A673 (cell line): ENCODE data around the gene SPAG8. TPM values are rescaled to one million over a fixed set of nuclear protein-coding genes. Genes with fewer than 3 reads are reported as not detected.

Experiments used
- BruUV-seq: library from RNA; stranded (reverse); fragments of 400-500 nt; replicated peaks from 2 replicates; lab custom pipeline; 2021; lab: Mats Ljungman, UMichigan
- CTCF ChIA-PET: fragments of 300-600 bp; sonication (Branson Sonifier 250); formaldehyde crosslinking; loops from one replicate; lab custom pipeline; 2022; ENCODE audit warnings: antibody characterized with exemption; lab: Charles Lee
- POLR2A ChIA-PET: fragments of 300-600 bp; sonication (Branson Sonifier 250); formaldehyde crosslinking; loops from one replicate; lab custom pipeline; 2022; ENCODE audit warnings: antibody characterized with exemption; ENCODE audit not compliant: low non-redundant PET; lab: Charles Lee
- DNase-seq: peaks from one replicate; pipeline ENCODE4 v3.0.0-alpha.2; 2015; ENCODE audit warnings: low spot score
- H3K27ac ChIP-seq: fragments of 200-600 bp; sonication (generic); 2 replicates; pipeline ENCODE4 v1.5.1; 2016; ENCODE audit warnings: mixed run types, low read depth, mild to moderate bottlenecking, mixed read lengths, antibody characterized with exemption, low read length; ENCODE audit not compliant: poor library complexity, severe bottlenecking
- H3K27me3 ChIP-seq: fragments of 200-600 bp; sonication (generic); replicated peaks from 2 replicates; pipeline ENCODE4 v1.6.1; 2017; ENCODE audit warnings: mixed run types, low read depth, mild to moderate bottlenecking, mixed read lengths, antibody characterized with exemption, low read length; ENCODE audit not compliant: insufficient read depth, poor library complexity
- H3K36me3 ChIP-seq: fragments of 200-600 bp; sonication (generic); 2 replicates; pipeline ENCODE4 v1.6.1; 2016; ENCODE audit warnings: mixed run types, mild to moderate bottlenecking, mixed read lengths, antibody characterized with exemption, low read length; ENCODE audit not compliant: insufficient read depth, poor library complexity, severe bottlenecking
- H3K4me1 ChIP-seq: fragments of 200-600 bp; sonication (generic); 2 replicates; pipeline ENCODE4 v1.6.1; 2017; ENCODE audit warnings: mixed run types, mild to moderate bottlenecking, mixed read lengths, antibody characterized with exemption, low read length; ENCODE audit not compliant: insufficient read depth, poor library complexity, severe bottlenecking
- H3K4me3 ChIP-seq: fragments of 200-600 bp; sonication (generic); 2 replicates; pipeline ENCODE4 v1.5.1; 2016; ENCODE audit warnings: low read depth, mixed run types, mild to moderate bottlenecking, mixed read lengths, low read length; ENCODE audit not compliant: poor library complexity, severe bottlenecking
- H3K9me3 ChIP-seq: fragments of 200-600 bp; sonication (generic); 2 replicates; pipeline ENCODE4 v1.6.1; 2016; ENCODE audit warnings: mixed run types, low read depth, mild to moderate bottlenecking, mixed read lengths, antibody characterized with exemption, low read length; ENCODE audit not compliant: poor library complexity, severe bottlenecking
- EZH2 ChIP-seq: fragments of 200-600 bp; sonication (generic); IDR thresholded peaks from 2 replicates; pipeline ENCODE4 v1.6.1; 2017; ENCODE audit warnings: borderline replicate concordance, low read depth, mild to moderate bottlenecking, mixed read lengths, antibody characterized with exemption, low read length; ENCODE audit not compliant: poor library complexity, severe bottlenecking
- intact Hi-C: fragments of 100-400 bp; cut with micrococcal nuclease; formaldehyde crosslinking; loops from one replicate; pipeline ENCODE4 v1.10.0; 2022; ENCODE audit not compliant: unreplicated experiment
- total RNA-seq: library from RNA; stranded (reverse); gene quantifications from 2 replicates; pipeline ENCODE4 v1.2.3, GENCODE V29; 2021
- TF ChIP-seq, protein P1 (sequence below): fragments of 300-800, 200-600 bp; sonication (generic); conservative IDR thresholded peaks from 2 replicates; pipeline ENCODE4 v1.5.1; 2017; ENCODE audit warnings: low read depth, mild to moderate bottlenecking, antibody characterized with exemption, low read length, moderate library complexity, mixed read lengths

SPAG8 gene
- total RNA-seq, 1 experiment from 2014 or later: 1.4 TPM

DNA sequence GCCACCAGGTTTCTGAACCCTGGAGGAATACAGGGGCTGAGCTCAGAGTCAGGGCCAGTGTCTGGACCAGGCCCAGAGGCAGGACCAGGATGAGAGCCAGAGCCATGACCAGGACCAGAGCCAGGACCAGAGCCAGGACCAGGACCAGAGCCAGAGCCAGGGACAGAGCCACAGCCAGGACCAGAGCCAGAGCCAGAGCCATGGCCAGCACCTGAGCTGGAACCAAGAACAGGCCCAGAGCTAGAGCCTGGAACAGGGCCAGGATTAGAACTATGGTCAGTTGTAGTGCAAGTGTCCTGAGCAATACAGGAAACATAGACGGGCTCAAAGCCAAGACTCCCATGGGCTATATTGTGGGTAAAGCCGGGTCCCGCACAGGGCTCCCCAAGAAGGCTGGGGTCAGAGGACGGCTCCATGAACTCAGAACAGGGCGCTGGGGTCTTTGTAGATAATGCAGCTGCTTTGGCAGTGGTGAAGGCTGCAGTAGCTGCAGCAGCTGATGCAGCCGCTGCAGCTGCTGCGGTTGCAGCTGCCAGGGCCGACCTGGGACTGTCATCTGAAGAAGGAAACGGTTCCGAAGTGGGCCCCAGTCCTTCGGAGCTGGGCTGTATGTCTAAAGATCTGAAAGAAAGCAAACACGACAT lies 559 bp downstream of the SPAG8 start:
- Histone ChIP-seq H3K36me3 (no peaks in the 10 kb centered on the region), H3K27me3 (no peaks in the 10 kb centered on the region), H3K4me1 (peaks cover 13% of the 10 kb centered on the region), H3K9me3 (no peaks in the 10 kb centered on the region), H3K4me3 (peak overlapping the region; percentile 47), H3K27ac (no peak overlapping the region)
- CTCF ChIA-PET: interaction anchor here (0.7 kb wide), 1 partner anchor 165 kb away, joined by 3 read pairs; no protein-coding TSS in a partner anchor
- no TSS peak for BruUV-seq
- intact Hi-C loops: loop anchor here (5.0 to 10.0 kb wide), 4 partner anchors 54 to 207 kb away; partner anchors contain the start of genes CCDC107, CREB3, RMRP and TESK1
- POLR2A ChIA-PET: no interaction called here
- no peak for DNase-seq
- TF ChIP-seq, protein P1, sequence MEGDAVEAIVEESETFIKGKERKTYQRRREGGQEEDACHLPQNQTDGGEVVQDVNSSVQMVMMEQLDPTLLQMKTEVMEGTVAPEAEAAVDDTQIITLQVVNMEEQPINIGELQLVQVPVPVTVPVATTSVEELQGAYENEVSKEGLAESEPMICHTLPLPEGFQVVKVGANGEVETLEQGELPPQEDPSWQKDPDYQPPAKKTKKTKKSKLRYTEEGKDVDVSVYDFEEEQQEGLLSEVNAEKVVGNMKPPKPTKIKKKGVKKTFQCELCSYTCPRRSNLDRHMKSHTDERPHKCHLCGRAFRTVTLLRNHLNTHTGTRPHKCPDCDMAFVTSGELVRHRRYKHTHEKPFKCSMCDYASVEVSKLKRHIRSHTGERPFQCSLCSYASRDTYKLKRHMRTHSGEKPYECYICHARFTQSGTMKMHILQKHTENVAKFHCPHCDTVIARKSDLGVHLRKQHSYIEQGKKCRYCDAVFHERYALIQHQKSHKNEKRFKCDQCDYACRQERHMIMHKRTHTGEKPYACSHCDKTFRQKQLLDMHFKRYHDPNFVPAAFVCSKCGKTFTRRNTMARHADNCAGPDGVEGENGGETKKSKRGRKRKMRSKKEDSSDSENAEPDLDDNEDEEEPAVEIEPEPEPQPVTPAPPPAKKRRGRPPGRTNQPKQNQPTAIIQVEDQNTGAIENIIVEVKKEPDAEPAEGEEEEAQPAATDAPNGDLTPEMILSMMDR: no peak
- no peak for TF ChIP-seq EZH2

DNA sequence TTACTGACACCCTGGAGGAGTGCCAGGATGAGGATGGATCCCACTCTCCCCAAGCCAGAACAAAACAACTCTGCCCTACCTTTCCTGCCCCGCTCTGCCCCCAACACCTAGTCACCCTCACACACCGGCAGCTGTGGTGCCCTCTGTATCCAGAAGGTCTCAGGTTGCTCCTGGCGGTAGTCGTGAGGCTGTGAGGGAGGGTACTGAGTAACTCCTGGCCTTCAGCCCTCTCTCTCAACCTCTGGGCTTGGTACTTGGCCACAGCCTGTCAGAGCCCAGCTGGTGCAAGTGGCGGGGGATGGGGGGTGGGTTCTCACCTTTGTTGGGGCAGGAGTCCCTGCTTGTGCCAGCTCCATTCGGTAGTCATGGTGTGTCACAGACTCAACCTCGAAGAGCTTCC lies 1.9 kb downstream of the SPAG8 start:
- POLR2A ChIA-PET: no interaction called here
- no peak overlapping the region for H3K27ac ChIP-seq
- TF ChIP-seq, protein P1: no peak
- no peak for TF ChIP-seq EZH2
- peaks cover 13% of the 10 kb centered on the region for H3K4me1 ChIP-seq
- H3K27me3 ChIP-seq: no peaks in the 10 kb centered on the region
- H3K36me3 ChIP-seq: no peaks in the 10 kb centered on the region
- H3K4me3 ChIP-seq: no peak overlapping the region
- CTCF ChIA-PET: interaction anchor here (0.5 kb wide), 1 partner anchor 292 kb away, joined by 5 read pairs; no protein-coding TSS in a partner anchor
- intact Hi-C loops: loop anchor here (5.0 to 10.0 kb wide), 4 partner anchors 53 to 205 kb away; partner anchors contain the start of genes CCDC107, CREB3, RMRP and TESK1
- no peak for DNase-seq
- no TSS peak for BruUV-seq
- no peaks in the 10 kb centered on the region for H3K9me3 ChIP-seq

GRCh38 chr9:35808433-35808832 lies 3.6 kb downstream of the SPAG8 start:
- Histone ChIP-seq H3K9me3 (no peaks in the 10 kb centered on the region), H3K4me1 (peaks cover 3% of the 10 kb centered on the region), H3K27me3 (no peaks in the 10 kb centered on the region), H3K36me3 (no peaks in the 10 kb centered on the region), H3K27ac (no peak overlapping the region), H3K4me3 (no peak overlapping the region)
- no peak for DNase-seq
- POLR2A ChIA-PET: no interaction called here
- CTCF ChIA-PET: interaction anchor here (0.6 kb wide), 2 partner anchors 57 to 440 kb away, joined by 5 to 8 read pairs; no protein-coding TSS in a partner anchor
- no TSS peak for BruUV-seq
- no peak for TF ChIP-seq EZH2
- TF ChIP-seq, protein P1: no peak
- intact Hi-C loops: no loop called here
